GM12891 (cell line): ENCODE results near the gene PROM1.

Experiments
- POLR2A ChIP-seq: IDR thresholded peaks from 2 replicates; pipeline ENCODE4 v1.6.1; 2011; ENCODE audit warnings: low read depth, low read length, control low read depth
- POLR2AphosphoS5 ChIP-seq: IDR thresholded peaks from 2 replicates; pipeline ENCODE4 v1.6.1; 2011; ENCODE audit warnings: low read depth, low read length, control low read depth
- POU2F2 ChIP-seq: IDR thresholded peaks from 2 replicates; pipeline ENCODE4 v1.6.1; 2011; ENCODE audit warnings: low read depth, mild to moderate bottlenecking, control low read depth, low read length, moderate library complexity
- TAF1 ChIP-seq: IDR thresholded peaks from 2 replicates; pipeline ENCODE4 v1.6.1; 2011; ENCODE audit warnings: low read depth, low read length, control low read depth

GRCh38 chr4:16083241-16084191, at the start of gene PROM1:
- TF ChIP-seq POLR2A (no peak), TAF1 (no peak), POLR2AphosphoS5 (no peak), POU2F2 (no peak)
